SH-SY5Y (cell line): ENCODE measurements around the gene CDC25B.

Experiments
- GATA2 ChIP-seq: IDR thresholded peaks from 2 replicates; pipeline ENCODE4 v1.6.1; 2011; ENCODE audit warnings: mild to moderate bottlenecking, low read depth, low read length
- GATA3 ChIP-seq: IDR thresholded peaks from 2 replicates; pipeline ENCODE4 v1.6.1; 2011; ENCODE audit warnings: low read depth, mild to moderate bottlenecking, low read length, moderate library complexity

DNA sequence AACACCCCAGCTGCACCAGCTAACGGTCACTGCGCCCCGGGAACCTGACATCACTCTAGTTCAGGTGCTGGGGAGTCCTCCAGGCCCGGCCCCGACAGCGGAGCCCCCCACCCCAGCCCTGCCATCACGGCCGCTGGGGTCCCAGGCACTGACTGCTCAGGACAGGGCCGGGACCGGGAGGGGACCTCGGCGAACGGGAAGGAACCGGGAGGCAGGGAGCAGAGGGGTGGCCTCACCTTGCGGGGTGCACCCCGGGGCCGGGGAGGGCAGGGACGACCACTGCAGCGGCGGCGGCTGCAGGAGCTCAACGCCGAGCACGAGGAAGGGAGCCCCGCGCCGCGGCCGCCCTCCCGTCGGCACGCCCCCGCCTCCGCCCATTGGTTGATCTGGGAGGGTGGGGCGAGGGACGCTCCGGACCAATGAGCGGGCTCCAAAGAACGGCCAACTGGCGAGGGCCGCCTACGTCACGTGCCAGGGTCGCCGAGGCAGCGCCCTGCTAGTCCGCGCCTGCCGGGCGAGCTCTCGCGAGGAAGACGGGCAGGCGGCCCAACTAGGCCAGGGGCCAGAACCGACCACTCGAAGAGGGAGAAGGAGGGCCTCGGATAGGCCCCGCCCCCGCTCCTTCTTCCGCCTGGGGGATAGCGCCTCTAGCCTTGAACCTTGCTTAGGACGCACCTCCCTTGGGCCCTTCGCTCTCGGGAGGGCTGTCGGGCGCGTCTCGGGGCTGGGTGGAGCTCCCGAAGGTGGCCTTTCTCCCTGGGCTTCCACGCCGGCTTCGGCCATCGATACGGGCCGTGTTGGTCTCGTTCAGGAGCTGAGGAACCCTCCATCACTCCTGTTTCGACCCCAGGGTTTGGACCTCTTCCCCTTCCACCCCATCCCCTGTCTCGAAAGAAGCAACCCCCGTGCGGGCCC lies 28.4 kb upstream of the CDC25B start, which contains the start of gene ADISSP:
- TF ChIP-seq GATA3 = no peak
- TF ChIP-seq GATA2 = no peak
